GM12892 (cell line): ENCODE results near the gene DAB2IP.
"Not testable (repeated sequence)": the region's sequence is repeated elsewhere in the genome, so short reads cannot be mapped to it uniquely, and the experiment has no call there.

ENCODE experiments used
- DNase-seq: peaks from one replicate; pipeline ENCODE4 v3.0.0; 2011; ENCODE audit not compliant: insufficient read length
- FAIRE-seq: peaks from 2 replicates; lab custom pipeline; 2011; peaks lifted over from hg19 to GRCh38; lab: Jason Lieb, UNC
- POLR2A ChIP-seq: IDR thresholded peaks from 2 replicates; pipeline ENCODE4 v1.6.1; 2011; ENCODE audit warnings: low read depth, low read length, control low read depth
- POLR2AphosphoS5 ChIP-seq: IDR thresholded peaks from 2 replicates; pipeline ENCODE4 v1.6.1; 2011; ENCODE audit warnings: low read depth, low read length, control low read depth
- TAF1 ChIP-seq: IDR thresholded peaks from 2 replicates; pipeline ENCODE4 v1.6.1; 2011; ENCODE audit warnings: low read depth, mild to moderate bottlenecking, control low read depth, low read length, borderline replicate concordance

DAB2IP gene

GRCh38 chr9:121639619-121640018, 11.8 kb upstream of the DAB2IP start:
- no peak for FAIRE-seq
- DNase-seq: no peak
- TF ChIP-seq TAF1 (no peak), POLR2A (no peak), POLR2AphosphoS5 (no peak)

GRCh38 chr9:121640076-121640475, 11.4 kb upstream of the DAB2IP start:
- TF ChIP-seq POLR2AphosphoS5: no peak
- TF ChIP-seq TAF1: no peak
- TF ChIP-seq POLR2A: no peak
- no peak for FAIRE-seq
- peak; percentile 54 for DNase-seq

GRCh38 chr9:121640491-121641223, 10.8 kb upstream of the DAB2IP start:
- TF ChIP-seq POLR2AphosphoS5: no peak
- TF ChIP-seq POLR2A: no peak
- no peak for TF ChIP-seq TAF1
- FAIRE-seq (no peak), DNase-seq (no peak)

GRCh38 chr9:121641224-121641611, 10.2 kb upstream of the DAB2IP start:
- DNase-seq (no peak), FAIRE-seq (no peak)

GRCh38 chr9:121642758-121643157, 8.7 kb upstream of the DAB2IP start:
- TF ChIP-seq POLR2A: no peak
- no peak for TF ChIP-seq POLR2AphosphoS5
- TF ChIP-seq TAF1: no peak
- DNase-seq (no peak), FAIRE-seq (no peak)

More at GRCh38 chr9:121641224-121641611, 10.2 kb upstream of the DAB2IP start:
- TF ChIP-seq POLR2A (no peak), TAF1 (no peak), POLR2AphosphoS5 (no peak)

GRCh38 chr9:121643473-121643872, 8.0 kb upstream of the DAB2IP start:
- DNase-seq: no peak
- TF ChIP-seq TAF1 (no peak), POLR2AphosphoS5 (no peak), POLR2A (no peak)
- no peak for FAIRE-seq

GRCh38 chr9:121644040-121644439, 7.4 kb upstream of the DAB2IP start:
- not testable (repeated sequence) for FAIRE-seq

GRCh38 chr9:121645003-121645402, 6.4 kb upstream of the DAB2IP start:
- no peak for FAIRE-seq
- no peak for DNase-seq
- TF ChIP-seq POLR2AphosphoS5: no peak
- no peak for TF ChIP-seq TAF1
- no peak for TF ChIP-seq POLR2A

More at GRCh38 chr9:121644040-121644439, 7.4 kb upstream of the DAB2IP start:
- DNase-seq: not testable (repeated sequence)

- DNase-seq (no peak), FAIRE-seq (no peak)
- TF ChIP-seq POLR2AphosphoS5 (no peak), POLR2A (no peak), TAF1 (no peak)
Measured at GRCh38 chr9:121645853-121646807, 5.3 kb upstream of the DAB2IP start.

GRCh38 chr9:121646992-121647391, 4.4 kb upstream of the DAB2IP start:
- TF ChIP-seq TAF1 (no peak), POLR2A (no peak), POLR2AphosphoS5 (no peak)
- FAIRE-seq (no peak), DNase-seq (no peak)

- TF ChIP-seq TAF1 (no peak), POLR2AphosphoS5 (no peak), POLR2A (no peak)
- no peak for DNase-seq
- FAIRE-seq: no peak
Measured at GRCh38 chr9:121648172-121648571, 3.3 kb upstream of the DAB2IP start.

- FAIRE-seq (no peak), DNase-seq (no peak)
- TF ChIP-seq POLR2A: no peak
- no peak for TF ChIP-seq TAF1
- TF ChIP-seq POLR2AphosphoS5: no peak
Measured at GRCh38 chr9:121648799-121649198, 2.6 kb upstream of the DAB2IP start.
